ENCODE measurements around the gene TAF6.
"Not testable (repeated sequence)": the region's sequence is repeated elsewhere in the genome, so short reads cannot be mapped to it uniquely, and the experiment has no call there.

The TAF6 gene

DNA sequence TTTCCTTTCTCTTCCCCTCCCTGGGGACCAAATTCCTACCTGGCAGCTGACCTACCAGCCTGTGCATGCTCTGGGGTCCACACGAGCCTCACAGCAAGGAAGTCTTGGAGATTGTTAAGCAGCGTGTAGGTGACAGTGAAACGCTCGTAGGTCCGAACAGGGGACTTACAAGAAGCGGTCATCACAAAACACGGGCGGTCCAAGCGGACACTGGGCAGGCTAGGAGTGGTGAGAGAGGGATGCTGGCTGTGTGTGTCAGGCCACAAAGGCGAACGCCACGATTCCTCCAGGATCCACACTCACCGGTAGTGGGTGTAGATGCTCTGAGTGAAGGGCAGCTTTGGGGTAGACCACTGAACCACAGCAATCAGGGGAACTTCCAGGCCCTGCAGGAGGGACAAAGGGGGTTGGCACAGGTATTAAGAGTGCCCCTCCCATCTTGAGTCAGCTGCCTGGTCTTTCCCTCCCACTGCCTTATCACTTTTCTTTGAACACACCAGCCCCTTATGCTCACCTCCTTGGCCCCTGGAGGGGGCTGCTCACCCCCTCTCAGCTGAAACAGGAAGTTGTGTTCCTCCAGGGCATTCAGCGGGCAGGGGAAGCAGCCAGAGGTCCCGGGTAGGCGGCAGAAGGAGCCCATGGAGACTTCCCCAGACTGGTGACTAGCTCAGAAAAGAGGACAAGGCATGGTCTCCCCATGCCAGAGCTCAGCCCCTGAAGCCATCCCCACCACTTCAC is 37.3 kb upstream of the TAF6 start:
- peaks cover 44% of the 10 kb centered on the region for H3K36me3 Mint-ChIP-seq (ENCODE audit: insufficient read depth)
- ATAC-seq (replicated peaks), result peak; percentile 48

GRCh38 chr7:100155553-100156317 is 36.6 kb upstream of the TAF6 start:
- DNase-seq (no peak), ATAC-seq (replicated peaks) (no peak)
- H3K4me1 Mint-ChIP-seq (ENCODE audit: low read depth in 2 of 2), result peaks cover 24 to 26% of the 10 kb centered on the region in 2 donors
- H3K4me3 Mint-ChIP-seq, result peak overlapping the region in 1 of 2 donors; percentile 83
- no peaks in the 10 kb centered on the region for H3K27me3 Mint-ChIP-seq
- no peak overlapping the region for H3K27ac Mint-ChIP-seq
- peaks cover 47% of the 10 kb centered on the region for H3K36me3 Mint-ChIP-seq (ENCODE audit: insufficient read depth)
- H3K9me3 Mint-ChIP-seq, result no peaks in the 10 kb centered on the region

More for the DNA sequence above, 37.3 kb upstream of the TAF6 start:
- peaks cover 24 to 26% of the 10 kb centered on the region in 2 donors for H3K4me1 Mint-ChIP-seq (ENCODE audit: low read depth in 2 of 2)
- H3K27ac Mint-ChIP-seq, result peak overlapping the region in 1 of 2 donors; percentile 88
- no peak for DNase-seq
- no peaks in the 10 kb centered on the region for H3K9me3 Mint-ChIP-seq
- no peaks in the 10 kb centered on the region for H3K27me3 Mint-ChIP-seq
- peak overlapping the region; percentile 74 to 83 for H3K4me3 Mint-ChIP-seq

GRCh38 chr7:100154651-100155491 is 35.7 kb upstream of the TAF6 start:
- H3K4me1 Mint-ChIP-seq (ENCODE audit: low read depth in 2 of 2), result peaks cover 32 to 33% of the 10 kb centered on the region in 2 donors
- H3K36me3 Mint-ChIP-seq (ENCODE audit: insufficient read depth), result peaks cover 50% of the 10 kb centered on the region
- H3K4me3 Mint-ChIP-seq, result no peak overlapping the region
- H3K27me3 Mint-ChIP-seq, result no peaks in the 10 kb centered on the region
- H3K27ac Mint-ChIP-seq, result no peak overlapping the region
- H3K9me3 Mint-ChIP-seq, result no peaks in the 10 kb centered on the region
- ATAC-seq (replicated peaks) (no peak), DNase-seq (no peak)

DNA sequence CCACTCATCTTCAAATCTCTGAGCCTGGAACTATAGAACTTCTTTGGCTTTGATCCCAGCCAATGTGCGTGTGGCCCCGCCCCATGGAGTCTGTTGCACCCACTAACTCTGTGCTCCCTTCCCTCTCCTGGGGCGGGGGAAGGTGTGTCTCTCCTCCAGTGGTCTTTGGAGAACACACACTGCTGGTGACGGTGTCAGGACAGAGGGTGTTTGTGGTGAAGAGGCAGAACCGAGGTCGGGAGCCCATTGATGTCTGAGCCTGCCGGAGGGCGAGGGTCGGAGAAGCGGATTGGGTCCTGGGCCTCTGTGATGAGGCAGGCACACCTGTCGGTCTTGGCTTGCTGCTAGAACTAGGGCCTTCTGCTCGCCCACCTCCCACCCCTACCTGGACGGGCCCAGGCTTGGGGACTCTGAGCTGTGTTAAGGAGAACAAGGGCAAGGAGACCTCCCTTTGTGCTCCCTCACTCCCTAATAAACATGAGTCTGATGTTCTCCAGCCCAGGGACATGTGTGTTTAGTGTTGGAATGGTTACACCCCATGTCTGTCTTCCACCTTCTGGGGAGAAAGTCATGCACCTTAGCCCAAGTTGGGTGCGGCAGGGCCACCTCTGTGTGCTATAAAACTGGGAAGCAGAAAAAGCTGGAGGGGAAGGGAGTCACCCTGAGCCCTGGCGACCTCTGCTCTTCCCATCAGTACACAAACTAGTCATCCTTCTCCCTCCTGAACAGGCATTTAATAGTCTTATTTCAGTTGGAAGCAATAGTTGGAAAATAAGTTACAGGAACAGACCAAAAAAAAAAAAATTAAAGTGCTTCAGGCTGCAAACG is 34.8 kb upstream of the TAF6 start:
- Mint-ChIP-seq H3K36me3 (ENCODE audit: insufficient read depth) (peaks cover 52% of the 10 kb centered on the region), H3K4me1 (ENCODE audit: low read depth in 2 of 2) (peaks cover 34 to 35% of the 10 kb centered on the region in 2 donors), H3K9me3 (no peaks in the 10 kb centered on the region), H3K27ac (no peak overlapping the region), H3K4me3 (no peak overlapping the region), H3K27me3 (no peaks in the 10 kb centered on the region)
- no peak for DNase-seq
- ATAC-seq (replicated peaks), result no peak

DNA sequence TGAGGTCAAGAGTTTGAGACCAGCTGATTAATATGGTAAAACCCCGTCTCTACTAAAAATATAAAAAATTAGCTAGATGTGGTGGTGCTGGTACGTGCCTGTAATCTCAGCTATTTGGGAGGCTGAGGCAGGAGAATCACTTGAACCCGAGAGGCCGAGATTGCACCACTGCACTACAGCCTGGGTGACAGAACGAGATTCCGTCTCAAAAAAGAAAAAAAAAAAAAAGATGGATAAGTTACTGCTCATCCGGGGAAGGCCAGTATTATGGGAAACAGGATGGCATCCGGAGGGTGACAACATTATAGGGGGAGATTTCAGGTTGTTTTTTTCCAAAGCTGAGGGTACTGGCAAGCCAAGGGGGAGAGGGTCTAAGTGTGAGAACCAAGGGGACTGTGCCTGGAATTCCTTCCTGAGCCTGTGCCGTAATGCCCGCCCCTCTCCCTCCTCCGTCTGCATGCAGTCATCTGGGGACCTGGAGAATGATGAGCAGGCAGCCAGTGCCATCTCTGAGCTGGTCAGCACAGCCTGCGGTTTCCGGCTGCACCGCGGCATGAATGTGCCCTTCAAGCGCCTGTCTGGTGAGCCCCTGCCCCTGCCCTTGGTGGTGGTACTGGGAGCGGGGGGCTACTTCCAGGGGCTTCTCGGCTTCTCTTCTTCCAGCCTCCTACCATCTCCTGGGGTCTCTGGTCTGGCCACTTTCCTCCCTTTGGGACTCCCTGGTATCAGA is 33.9 kb upstream of the TAF6 start:
- DNase-seq, result no peak
- Mint-ChIP-seq H3K27me3 (no peaks in the 10 kb centered on the region), H3K4me1 (ENCODE audit: low read depth in 2 of 2) (peaks cover 41 to 43% of the 10 kb centered on the region in 2 donors), H3K9me3 (no peaks in the 10 kb centered on the region), H3K4me3 (no peak overlapping the region), H3K27ac (peak overlapping the region in 1 of 2 donors; percentile 45), H3K36me3 (ENCODE audit: insufficient read depth) (peaks cover 59% of the 10 kb centered on the region)
- ATAC-seq (replicated peaks), result no peak

DNA sequence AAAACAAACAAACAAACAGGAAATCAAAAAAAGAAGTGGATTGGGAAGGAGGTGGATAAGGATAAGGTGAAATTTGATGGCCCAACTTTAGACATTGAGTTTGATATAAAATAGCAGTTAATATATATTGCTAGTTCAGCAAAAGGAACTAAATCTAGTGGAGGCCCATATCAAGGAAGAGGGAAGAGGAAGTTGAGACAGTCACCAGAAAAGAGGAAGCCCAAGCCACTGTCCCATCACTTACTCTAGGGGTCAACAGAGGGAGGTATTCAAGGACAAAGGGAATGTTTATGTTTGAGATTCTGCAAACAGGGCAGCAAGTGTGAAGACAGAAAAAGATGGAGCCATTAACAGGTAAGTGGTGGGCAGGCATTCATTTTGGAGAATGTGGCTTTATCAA is 33.2 kb upstream of the TAF6 start:
- Mint-ChIP-seq H3K27me3 (no peaks in the 10 kb centered on the region), H3K27ac (peak overlapping the region in 1 of 2 donors; percentile 45), H3K4me3 (no peak overlapping the region), H3K4me1 (ENCODE audit: low read depth in 2 of 2) (peaks cover 36 to 41% of the 10 kb centered on the region in 2 donors), H3K9me3 (no peaks in the 10 kb centered on the region), H3K36me3 (ENCODE audit: insufficient read depth) (peaks cover 56% of the 10 kb centered on the region)
- ATAC-seq (replicated peaks) (no peak), DNase-seq (no peak)

DNA sequence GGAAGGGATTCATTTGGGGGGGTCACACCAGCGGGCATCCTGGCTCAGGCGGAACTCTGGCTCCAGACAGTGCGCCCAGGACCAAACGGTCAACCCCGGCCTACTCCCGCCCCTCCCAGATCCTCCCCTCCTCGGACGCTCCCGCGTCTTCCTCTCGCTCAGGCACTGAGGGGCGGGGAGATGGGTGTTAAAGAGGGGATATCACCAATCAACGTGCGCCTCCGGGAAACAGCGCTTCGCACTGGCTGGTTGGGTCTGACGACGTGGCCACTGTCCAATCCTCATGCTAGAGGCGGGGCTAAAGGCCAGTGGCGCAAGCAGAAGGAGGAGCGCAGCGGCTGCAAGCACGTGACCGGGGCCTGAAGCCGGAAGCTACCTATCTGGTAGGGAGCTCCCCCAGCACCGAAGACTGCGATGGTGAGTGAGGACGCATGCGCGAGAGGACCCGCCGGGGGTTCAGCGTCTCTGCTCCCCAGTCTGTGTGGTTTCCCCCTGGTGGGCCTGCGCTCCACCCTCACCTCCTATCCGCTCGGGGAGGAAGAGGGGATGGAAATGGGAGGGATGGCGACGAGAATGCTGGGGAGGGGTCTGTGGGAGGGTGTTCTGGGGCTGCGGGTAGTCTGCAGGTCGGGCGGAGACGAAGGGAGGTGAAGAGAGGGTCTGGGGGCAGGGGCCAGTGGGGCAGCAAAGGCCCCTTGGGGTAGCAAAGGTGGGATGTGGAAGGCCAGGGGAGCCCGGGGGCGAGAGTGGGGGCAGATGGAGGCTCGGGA is 29.6 kb upstream of the TAF6 start, which contains the start of gene LAMTOR4:
TSS of gene LAMTOR4 (plus strand) at position 360 of the 770 bp plus-strand sequence. CDS start at position 415, 55 bp downstream.
- H3K4me1 Mint-ChIP-seq (ENCODE audit: low read depth in 2 of 2), result peaks cover 30 to 31% of the 10 kb centered on the region in 2 donors
- peak; percentile 96 to 97 (median 97) for DNase-seq
- ATAC-seq (replicated peaks), result peak; percentile 92
- peaks cover 31% of the 10 kb centered on the region for H3K36me3 Mint-ChIP-seq (ENCODE audit: insufficient read depth)
- peak within 1 kb of the TSS; percentile 98 to 99 for H3K4me3 Mint-ChIP-seq
- H3K27me3 Mint-ChIP-seq, result no peaks in the 10 kb centered on the region
- no peaks in the 10 kb centered on the region for H3K9me3 Mint-ChIP-seq
- peak within 1 kb of the TSS; percentile 97 to 99 for H3K27ac Mint-ChIP-seq

DNA sequence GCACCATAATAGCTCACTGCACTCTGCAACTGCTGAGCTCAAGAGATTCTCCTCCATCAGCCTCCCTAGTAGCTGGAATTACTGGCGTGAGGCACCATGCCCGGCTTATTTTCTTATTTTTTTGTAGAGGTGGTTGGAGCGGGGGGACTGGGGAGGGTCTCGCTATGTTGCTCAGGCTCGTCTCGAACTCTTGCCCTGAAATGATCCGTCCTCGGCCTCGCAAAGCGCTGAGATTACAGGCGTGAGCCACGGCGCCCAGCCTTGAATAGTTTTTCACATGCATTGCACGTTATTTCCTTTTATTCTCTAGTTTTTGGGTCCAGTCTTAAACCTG is 29.0 kb upstream of the TAF6 start:
- Mint-ChIP-seq H3K4me1 (ENCODE audit: low read depth in 2 of 2) (peaks cover 28 to 30% of the 10 kb centered on the region in 2 donors), H3K27ac (peak overlapping the region; percentile 97 to 99), H3K4me3 (peak overlapping the region; percentile 98 to 99), H3K36me3 (ENCODE audit: insufficient read depth) (peaks cover 25% of the 10 kb centered on the region), H3K9me3 (no peaks in the 10 kb centered on the region), H3K27me3 (no peaks in the 10 kb centered on the region)
- ATAC-seq (replicated peaks) (peak; percentile 6), DNase-seq (no peak)

DNA sequence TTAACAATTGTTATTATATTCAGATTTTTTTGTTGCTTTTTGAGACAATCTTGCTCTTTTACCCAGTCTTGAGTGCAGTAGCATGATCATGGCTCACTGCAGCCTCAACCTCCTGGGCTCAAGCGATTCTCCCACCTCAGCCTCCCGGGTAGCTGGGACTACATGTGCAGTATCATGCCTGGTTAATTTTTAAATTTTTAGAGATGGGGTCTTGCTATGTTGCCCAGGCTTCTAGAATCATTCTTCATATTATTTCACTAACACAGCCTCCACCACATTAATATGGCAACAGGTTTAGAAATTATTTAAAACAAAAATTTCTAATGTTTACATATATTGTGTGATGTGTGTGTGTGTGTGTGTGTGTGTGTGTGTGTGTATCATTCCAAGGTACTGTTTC is 28.1 kb upstream of the TAF6 start:
- Mint-ChIP-seq H3K4me3 (no peak overlapping the region), H3K9me3 (no peaks in the 10 kb centered on the region), H3K27me3 (no peaks in the 10 kb centered on the region), H3K4me1 (ENCODE audit: low read depth in 2 of 2) (peaks cover 24 to 27% of the 10 kb centered on the region in 2 donors), H3K27ac (no peak overlapping the region), H3K36me3 (ENCODE audit: insufficient read depth) (peaks cover 18% of the 10 kb centered on the region)
- DNase-seq (no peak), ATAC-seq (replicated peaks) (no peak)

DNA sequence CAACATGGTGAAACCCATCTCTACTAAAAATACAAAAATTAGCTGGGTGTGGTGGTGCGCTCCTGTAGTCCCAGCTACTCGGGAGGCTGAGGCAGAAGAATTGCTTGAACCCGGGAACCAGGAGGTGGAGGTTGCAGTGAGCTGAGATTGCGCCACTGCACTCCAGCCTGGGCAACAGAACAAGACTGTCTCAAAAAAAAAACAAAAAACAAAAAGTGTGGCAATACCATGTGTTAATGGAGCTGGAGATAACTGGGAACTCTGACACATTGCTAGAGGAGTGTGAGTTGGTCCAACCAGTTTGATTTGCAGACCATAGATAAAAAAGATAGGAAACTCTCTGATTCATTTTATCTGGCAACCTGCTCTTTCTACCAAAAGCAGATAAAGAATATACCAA is 27.2 kb upstream of the TAF6 start:
- Mint-ChIP-seq H3K4me1 (ENCODE audit: low read depth in 2 of 2) (peaks cover 24% of the 10 kb centered on the region in 2 donors), H3K36me3 (ENCODE audit: insufficient read depth) (peaks cover 18% of the 10 kb centered on the region)
- H3K9me3 Mint-ChIP-seq; DNase-seq; H3K4me3 Mint-ChIP-seq; ATAC-seq (replicated peaks); H3K27ac Mint-ChIP-seq; H3K27me3 Mint-ChIP-seq: not testable (repeated sequence)

DNA sequence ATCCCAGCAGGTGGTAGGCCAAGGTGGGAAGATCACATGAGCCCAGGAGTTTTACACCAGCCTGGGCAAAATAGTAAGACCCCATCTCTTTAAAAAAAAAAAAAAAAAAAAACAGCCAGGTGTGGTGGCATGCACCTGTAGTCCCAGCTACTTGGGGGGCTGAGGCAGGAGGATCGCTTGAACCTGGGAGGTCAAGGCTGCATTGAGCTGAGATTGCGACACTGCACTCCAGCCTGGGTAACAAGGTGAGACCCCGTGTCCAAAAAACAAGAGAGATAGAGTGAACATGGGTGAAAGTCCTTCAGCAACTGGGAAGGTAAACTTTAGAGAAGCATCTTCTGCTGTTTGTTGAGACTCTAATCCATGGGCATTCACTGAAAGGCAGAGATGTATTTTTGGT is 23.3 kb upstream of the TAF6 start:
- no peaks in the 10 kb centered on the region for H3K36me3 Mint-ChIP-seq (ENCODE audit: insufficient read depth)
- H3K9me3 Mint-ChIP-seq, result no peaks in the 10 kb centered on the region
- peaks cover 5 to 15% of the 10 kb centered on the region in 2 donors for H3K27me3 Mint-ChIP-seq
- ATAC-seq (replicated peaks), result no peak
- H3K27ac Mint-ChIP-seq, result no peak overlapping the region
- DNase-seq, result no peak
- no peak overlapping the region for H3K4me3 Mint-ChIP-seq
- H3K4me1 Mint-ChIP-seq (ENCODE audit: low read depth in 2 of 2), result peaks cover 0 to 3% of the 10 kb centered on the region in 2 donors
